ENCODE measurements around the gene MAML2. TPM values are rescaled to one million over a fixed set of nuclear protein-coding genes. Genes with fewer than 3 reads are reported as not detected.

Gene MAML2
- total and polyA plus RNA-seq, 9 of the 15 experiments (the other 6 are each of a cell fraction or from before 2014, with no cell fraction given) = 0.79 to 6.8 (median 4.8) TPM

- TF ChIP-seq BCLAF1 (IDR thresholded peaks at IDR 0.05; ENCODE audit: borderline replicate concordance in 1 of 2, control insufficient read depth in 1 of 2, low read depth in 2 of 2, low read length in 1 of 2) (no peak), CREM (IDR thresholded peaks at IDR 0.05; ENCODE audit: low read depth) (no peak), ZNF699 (CRISPR knock-in tag; IDR thresholded peaks at IDR 0.05; ENCODE audit: insufficient replicate concordance) (no peak), RBM34 (IDR thresholded peaks at IDR 0.05; ENCODE audit: borderline replicate concordance, insufficient read depth, low read length) (no peak), EP300 (IDR thresholded peaks at IDR 0.05; ENCODE audit: low read length) (no peak), SMAD2 (IDR thresholded peaks at IDR 0.05; ENCODE audit: low read depth, low read length) (no peak), CEBPG (CRISPR knock-in tag; IDR thresholded peaks at IDR 0.05) (no peak), CEBPG (tag; conservative IDR thresholded peaks at IDR 0.05 in 1 of 2, IDR thresholded peaks at IDR 0.05 in 1 of 2) (no peak), MNT (conservative IDR thresholded peaks at IDR 0.05) (no peak)
Observed at GRCh38 chr11:96186806-96187205, 156.2 kb downstream of the MAML2 start (continued).

Measured in K562 (cell line).